HUES64 (cell line): ENCODE results near the gene ABCB10. TPM values are rescaled to one million over a fixed set of nuclear protein-coding genes. Genes with fewer than 3 reads are reported as not detected.
A peak's percentile ranks its signal among the peaks of the same experiment; 100 is the strongest.
"Not testable (repeated sequence)": the region's sequence is repeated elsewhere in the genome, so short reads cannot be mapped to it uniquely, and the experiment has no call there.

Source experiments
- H3K27ac ChIP-seq: 2 replicates; pipeline ENCODE4 v1.7.0; 2013; ENCODE audit warnings: low read depth, low read length, inconsistent platforms
- H3K27me3 ChIP-seq: 2 replicates; pipeline ENCODE4 v1.6.1; 2013; ENCODE audit warnings: mild to moderate bottlenecking, low read length; ENCODE audit not compliant: insufficient read depth
- H3K36me3 ChIP-seq: 2 replicates; pipeline ENCODE4 v1.6.1; 2013; ENCODE audit warnings: mild to moderate bottlenecking, low read length; ENCODE audit not compliant: insufficient read depth
- H3K4me1 ChIP-seq: 2 replicates; pipeline ENCODE4 v1.6.1; 2013; ENCODE audit warnings: mild to moderate bottlenecking, low read length, moderate library complexity; ENCODE audit not compliant: insufficient read depth
- H3K4me3 ChIP-seq: 2 replicates; pipeline ENCODE4 v1.5.1; 2013; ENCODE audit warnings: mild to moderate bottlenecking, low read length, moderate library complexity
- H3K9ac ChIP-seq: 2 replicates; pipeline ENCODE4 v1.6.1; 2013; ENCODE audit warnings: mild to moderate bottlenecking, low read depth, low read length
- H3K9me3 ChIP-seq: 2 replicates; pipeline ENCODE4 v1.6.1; 2013; ENCODE audit warnings: low read depth, low read length; ENCODE audit not compliant: insufficient read depth
- WGBS: fragments of 150-250, 120-280 bp; methylation state at CpG from one replicate; pipeline ENCODE4 v1.1.7; 2013; ENCODE audit warnings: missing lambda C conversion rate; 5-methylcytosine and 5-hydroxymethylcytosine counted together
- polyA plus RNA-seq, 2 experiments: library from polyadenylated mRNA; stranded (reverse); fragments of 50-300 nt; gene quantifications; one replicate each; pipeline ENCODE4 v1.2.3, GENCODE V29; 2013

ABCB10 gene
- 8.1 TPM for polyA plus RNA-seq (2013, experiment 1 of 2)
- polyA plus RNA-seq (2013, experiment 2 of 2) = 8.9 TPM

DNA sequence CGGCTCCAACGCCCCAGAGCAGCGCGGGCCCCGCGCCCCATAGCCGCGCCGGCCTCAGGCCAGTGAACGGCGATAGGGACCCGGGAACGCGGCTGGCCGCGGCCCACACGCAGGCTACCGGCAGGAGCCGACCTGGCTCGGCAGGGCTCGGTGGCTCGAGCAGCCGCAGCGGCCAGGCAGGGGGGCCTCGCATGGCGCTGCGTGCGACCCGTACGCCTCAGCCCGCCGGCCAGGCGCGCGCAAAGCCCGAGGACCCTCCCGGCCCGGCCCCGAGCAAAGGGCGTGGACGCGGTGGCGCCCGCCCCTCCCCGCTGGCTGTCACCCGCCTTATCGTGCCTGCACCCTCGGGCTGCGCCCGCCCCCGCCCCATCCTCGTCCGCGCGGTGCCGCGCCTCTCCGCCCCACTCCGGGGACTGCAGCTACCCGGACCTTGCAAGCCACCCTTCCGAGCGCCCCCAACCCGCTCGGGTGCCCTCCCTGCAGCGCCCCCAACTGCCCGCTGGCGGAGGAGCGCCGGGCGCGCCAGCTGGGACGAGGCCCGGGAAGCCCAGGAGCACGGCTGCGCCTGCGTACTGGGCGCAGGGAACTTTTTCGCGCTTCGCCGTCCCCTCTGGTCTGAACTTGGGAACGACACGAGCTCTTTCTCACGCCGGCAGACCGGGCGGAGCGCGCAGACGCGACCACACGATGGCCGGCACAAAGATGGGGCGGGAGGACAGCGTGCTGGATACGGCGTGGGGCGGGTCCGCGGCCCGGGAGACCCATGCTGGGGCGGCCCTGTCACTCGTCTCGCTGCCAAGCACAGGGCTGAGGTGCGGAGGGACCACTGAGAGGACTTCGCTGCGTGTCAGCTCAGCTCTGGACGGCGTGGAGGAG, at the start of gene ABCB10:
Gene ABCB10, minus strand, starts transcription at position 248 of the 876 bp plus-strand sequence. Its CDS starts 55 bp downstream, at position 193.
- Histone ChIP-seq H3K27ac (peak within 1 kb of the TSS; percentile 51; the same call in 1 of the 2 replicates), H3K9me3 (no peaks in the 10 kb centered on the region), H3K4me3 (peak within 1 kb of the TSS; percentile 87), H3K36me3 (no peaks in the 10 kb centered on the region), H3K9ac (peak within 1 kb of the TSS; percentile 77), H3K27me3 (peaks cover 10% of the 10 kb centered on the region; the same call in 1 of the 2 replicates), H3K4me1 (peaks cover 17% of the 10 kb centered on the region)
- under 1% methylated on average over 109 of the region's 109 CpGs for WGBS

DNA sequence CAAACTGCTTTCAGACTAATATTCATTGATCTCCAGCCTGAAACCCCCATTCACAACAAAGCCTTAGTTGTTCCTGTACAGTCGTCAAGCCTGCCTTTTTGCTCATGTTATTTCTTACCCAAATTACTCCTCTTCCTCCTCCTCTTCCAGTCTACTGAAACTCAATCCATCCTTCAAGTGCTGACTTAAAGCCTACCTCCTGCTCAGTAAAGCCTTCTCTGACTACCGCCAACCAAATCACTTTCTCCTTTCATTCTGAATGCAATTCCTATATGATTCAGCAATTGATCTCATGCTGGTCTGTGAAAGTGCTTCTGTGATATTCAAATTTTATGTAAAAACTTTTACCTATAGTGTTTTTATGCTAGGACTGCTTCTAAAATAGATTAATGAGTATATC, 48.9 kb upstream of the ABCB10 start:
- Histone ChIP-seq H3K9ac (no peak overlapping the region), H3K27me3 (no peaks in the 10 kb centered on the region), H3K9me3 (no peaks in the 10 kb centered on the region), H3K4me1 (no peaks in the 10 kb centered on the region), H3K27ac (no peak overlapping the region), H3K36me3 (peaks cover 95% of the 10 kb centered on the region), H3K4me3 (no peak overlapping the region)
- 75% methylated on average over 2 of the region's 2 CpGs for WGBS

DNA sequence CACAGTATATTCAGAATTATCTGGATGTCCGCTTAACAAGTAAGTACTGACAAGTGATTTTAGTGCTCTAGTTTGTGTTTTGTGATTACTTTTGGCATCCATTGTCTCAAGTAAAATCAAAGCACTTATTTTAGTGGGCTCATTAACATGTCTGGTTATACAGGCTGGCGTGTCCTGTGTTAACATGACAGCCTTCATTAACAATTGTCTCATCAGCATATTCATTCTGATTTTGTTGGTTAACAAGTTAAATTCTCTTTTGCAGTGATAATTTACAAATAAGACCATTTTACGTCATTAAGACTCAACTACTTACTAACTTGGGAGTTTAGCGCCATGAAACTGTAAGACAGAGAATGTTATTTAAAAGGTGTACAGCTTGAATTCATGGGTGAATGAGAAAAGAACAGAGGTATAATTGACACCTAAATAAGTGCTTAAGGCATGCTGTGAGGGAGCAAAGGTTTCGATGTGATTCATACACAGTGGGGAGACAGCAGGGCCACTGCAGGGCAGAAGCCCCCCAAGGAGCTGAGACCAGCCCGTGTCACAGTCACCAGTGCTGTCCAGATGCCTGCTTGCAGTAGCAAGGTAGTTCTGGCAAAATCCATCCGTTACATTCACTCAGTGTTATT, 45.0 kb upstream of the ABCB10 start:
- peaks cover 4% of the 10 kb centered on the region; the same call in 1 of the 2 replicates for H3K4me1 ChIP-seq
- H3K27ac ChIP-seq = no peak overlapping the region
- no peak overlapping the region for H3K4me3 ChIP-seq
- H3K27me3 ChIP-seq = no peaks in the 10 kb centered on the region
- peaks cover 89% of the 10 kb centered on the region for H3K36me3 ChIP-seq
- no peaks in the 10 kb centered on the region for H3K9me3 ChIP-seq
- WGBS = 94% methylated on average over 5 of the region's 7 CpGs
- no peak overlapping the region for H3K9ac ChIP-seq

DNA sequence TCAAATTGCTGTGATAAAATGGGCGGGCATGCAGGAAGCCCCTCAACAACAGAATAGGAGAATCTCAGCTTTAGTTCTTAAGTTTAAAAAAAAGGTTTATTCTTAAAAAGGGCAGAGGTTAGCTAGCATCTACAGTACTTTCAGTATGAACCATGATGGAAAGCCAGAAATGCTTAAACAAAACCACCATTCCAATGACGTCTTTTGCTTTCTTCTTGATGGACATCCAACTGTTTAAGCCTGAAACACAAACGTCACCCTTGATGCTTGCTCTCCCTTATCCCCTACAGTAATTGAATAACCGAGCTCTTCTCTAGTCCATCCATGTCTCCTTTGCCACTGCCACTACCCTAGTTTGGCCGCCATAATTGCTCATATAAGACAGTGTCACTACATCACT, 41.7 kb upstream of the ABCB10 start:
- H3K9me3 ChIP-seq = no peaks in the 10 kb centered on the region
- 88% methylated on average over 5 of the region's 5 CpGs for WGBS
- H3K27ac ChIP-seq = no peak overlapping the region
- H3K27me3 ChIP-seq = no peaks in the 10 kb centered on the region
- H3K4me1 ChIP-seq = peaks cover 4% of the 10 kb centered on the region; the same call in 1 of the 2 replicates
- H3K36me3 ChIP-seq = peaks cover 67% of the 10 kb centered on the region
- H3K9ac ChIP-seq = no peak overlapping the region
- H3K4me3 ChIP-seq = no peak overlapping the region

DNA sequence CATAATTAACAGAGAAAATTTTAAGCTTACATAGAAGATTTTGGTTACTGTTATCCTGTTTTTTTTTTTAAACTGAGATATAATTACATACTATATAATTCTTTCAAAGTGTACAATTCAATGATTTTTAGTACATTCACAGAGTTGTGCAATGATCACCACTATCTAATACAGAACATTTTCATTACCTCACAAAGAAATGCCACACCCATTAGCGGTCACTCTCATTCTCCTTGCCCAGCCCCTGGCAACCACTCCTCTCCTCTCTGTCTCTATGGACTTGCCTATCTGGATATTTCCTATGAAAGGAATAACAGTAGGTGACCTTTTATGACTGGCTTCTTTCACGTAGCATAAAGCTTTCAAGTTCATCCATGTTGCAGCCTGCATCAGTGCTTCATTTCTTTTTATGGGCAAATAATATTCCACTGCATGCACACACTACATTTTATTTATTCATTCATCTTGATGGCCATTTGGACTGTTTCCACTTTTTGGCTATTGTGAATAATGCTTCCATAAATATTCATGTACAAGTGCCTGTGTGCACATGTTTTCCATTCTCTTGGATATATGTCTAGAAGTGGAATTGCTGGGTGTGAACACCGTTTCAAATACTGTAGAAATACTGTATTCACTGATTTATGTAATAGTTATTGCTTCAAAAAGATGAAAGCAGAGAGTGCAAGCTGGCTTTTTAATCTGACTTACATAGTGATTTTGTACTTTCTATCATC, 40.9 kb upstream of the ABCB10 start:
- Histone ChIP-seq H3K9me3 (no peaks in the 10 kb centered on the region), H3K27ac (no peak overlapping the region), H3K4me3 (no peak overlapping the region), H3K27me3 (no peaks in the 10 kb centered on the region), H3K9ac (no peak overlapping the region), H3K4me1 (peaks cover 4% of the 10 kb centered on the region; the same call in 1 of the 2 replicates), H3K36me3 (peaks cover 66% of the 10 kb centered on the region)
- 91% methylated on average over 3 of the region's 3 CpGs for WGBS

DNA sequence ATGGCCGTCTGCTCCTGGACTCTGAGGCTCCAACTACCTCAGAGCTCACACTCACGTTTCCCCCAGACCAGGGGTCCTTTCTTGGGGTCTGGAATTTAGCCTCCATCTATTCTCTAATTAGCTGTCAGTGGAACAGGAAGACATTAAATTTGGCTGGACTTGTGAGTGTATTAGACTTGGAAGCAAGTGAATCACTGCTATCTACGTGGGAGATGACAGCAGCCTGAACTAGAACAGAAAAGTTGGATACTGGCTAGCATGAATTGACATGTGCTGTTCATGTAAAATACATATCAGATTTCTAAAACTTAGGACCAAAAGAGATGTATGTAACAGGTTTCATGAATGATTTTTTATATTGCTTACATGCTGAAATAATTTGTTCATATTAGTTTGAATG, 39.4 kb upstream of the ABCB10 start:
- Histone ChIP-seq H3K27ac (no peak overlapping the region), H3K4me3 (no peak overlapping the region), H3K4me1 (peaks cover 4% of the 10 kb centered on the region; the same call in 1 of the 2 replicates), H3K36me3 (peaks cover 65% of the 10 kb centered on the region), H3K9ac (no peak overlapping the region), H3K9me3 (no peaks in the 10 kb centered on the region), H3K27me3 (no peaks in the 10 kb centered on the region)
- WGBS = 91% methylated on average over 3 of the region's 3 CpGs

DNA sequence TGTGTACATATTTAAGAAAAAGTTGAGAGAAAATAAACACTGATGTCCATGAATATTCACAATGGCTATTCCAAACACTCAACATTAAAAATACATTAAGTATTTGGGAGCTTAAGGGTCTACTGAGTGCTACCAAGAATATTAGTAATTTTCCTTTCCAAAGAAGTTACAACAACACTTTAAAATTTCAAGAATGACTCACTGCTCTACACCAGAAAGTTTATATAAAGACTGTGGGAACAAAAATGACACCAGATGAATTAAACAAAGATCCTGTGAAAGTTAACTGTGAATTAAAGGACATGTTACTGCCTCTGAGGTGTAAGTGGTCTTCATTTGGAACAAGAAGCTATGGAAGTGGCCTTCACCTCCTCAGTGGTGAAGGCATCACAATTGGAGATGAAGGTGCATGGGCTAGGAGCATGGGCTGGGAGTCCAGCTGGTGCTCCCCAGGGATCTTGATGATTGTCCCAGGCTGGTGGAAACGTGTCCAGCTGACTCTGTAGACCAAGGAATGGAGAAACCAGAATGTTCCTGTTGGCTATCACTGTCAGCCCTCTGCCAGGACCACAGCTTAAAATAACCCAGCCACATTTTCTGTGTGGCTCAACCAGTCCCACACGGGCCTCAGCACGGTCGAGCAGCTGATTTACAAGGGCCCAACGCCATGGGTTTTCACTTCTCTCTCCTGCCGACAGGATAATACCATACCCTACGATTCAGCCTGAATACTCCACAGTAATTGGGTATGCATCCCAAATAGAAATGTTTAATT, 38.6 kb upstream of the ABCB10 start:
- Histone ChIP-seq H3K27ac (no peak overlapping the region), H3K9me3 (no peaks in the 10 kb centered on the region), H3K27me3 (no peaks in the 10 kb centered on the region), H3K36me3 (peaks cover 58% of the 10 kb centered on the region), H3K9ac (no peak overlapping the region), H3K4me1 (peaks cover 4% of the 10 kb centered on the region; the same call in 1 of the 2 replicates), H3K4me3 (no peak overlapping the region)
- 95% methylated on average over 6 of the region's 7 CpGs for WGBS

DNA sequence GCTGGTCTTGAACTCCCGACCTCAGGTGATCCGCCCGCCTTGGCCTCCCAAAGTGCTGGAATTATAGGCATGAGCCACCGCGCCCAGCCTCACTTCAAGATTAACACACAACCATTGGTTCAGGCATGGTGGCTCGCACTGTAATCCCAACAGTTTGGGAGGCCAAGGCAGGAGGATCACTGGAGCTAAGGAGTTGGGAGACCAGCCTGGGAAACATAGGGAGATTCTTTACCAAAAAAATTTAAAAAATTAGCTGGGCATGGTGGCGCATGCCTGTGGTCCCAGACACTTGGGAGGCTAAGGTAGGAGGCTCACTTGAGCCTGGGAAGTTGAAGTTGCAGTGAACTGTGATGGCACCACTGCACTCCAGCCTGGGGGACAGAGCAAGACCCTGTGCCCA, 37.4 kb upstream of the ABCB10 start:
- 93% methylated on average over 7 of the region's 7 CpGs for WGBS
- H3K27ac ChIP-seq, H3K9ac ChIP-seq, H3K27me3 ChIP-seq, H3K9me3 ChIP-seq, H3K4me3 ChIP-seq, H3K4me1 ChIP-seq: not testable (repeated sequence)
- H3K36me3 ChIP-seq = peaks cover 45% of the 10 kb centered on the region

DNA sequence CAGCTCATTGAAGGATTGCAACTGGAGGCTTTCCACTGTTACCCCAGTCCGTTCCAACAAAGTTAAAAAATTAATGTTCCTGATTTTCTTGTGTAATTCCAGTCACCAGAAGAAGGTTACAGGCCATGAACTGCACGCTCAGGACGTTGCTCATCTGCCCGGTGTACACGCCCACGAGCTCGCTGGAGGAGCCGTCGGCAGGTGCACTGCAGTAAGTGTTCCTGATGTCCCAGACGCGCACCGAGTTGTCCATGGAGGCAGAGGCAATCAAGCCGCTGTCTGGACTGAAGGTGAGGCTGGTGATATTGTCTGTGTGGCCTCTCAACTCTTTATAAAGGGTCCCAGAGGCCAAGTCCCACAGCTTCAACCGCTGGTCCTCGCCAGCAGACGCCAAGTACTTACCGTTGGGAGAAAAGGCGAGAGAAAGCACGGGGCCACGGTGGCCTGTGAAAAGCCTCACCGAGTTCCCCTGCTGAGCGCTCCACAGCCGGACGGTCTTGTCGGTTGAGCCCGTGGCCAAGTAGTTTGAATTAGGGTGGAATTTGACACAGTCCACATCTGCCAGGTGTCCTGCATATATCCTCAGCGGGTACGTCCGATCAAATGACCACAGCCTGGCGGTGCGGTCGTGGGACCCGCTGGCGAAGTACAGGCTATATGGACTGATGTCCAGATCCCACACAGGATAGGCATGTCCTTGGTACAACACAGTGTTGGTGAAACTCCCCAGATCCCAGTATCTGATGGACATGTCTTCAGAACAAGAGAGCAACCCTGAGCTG, 35.9 kb upstream of the ABCB10 start:
- H3K9me3 ChIP-seq = no peaks in the 10 kb centered on the region
- H3K27me3 ChIP-seq = no peaks in the 10 kb centered on the region
- no peaks in the 10 kb centered on the region for H3K4me1 ChIP-seq
- 96% methylated on average over 34 of the region's 34 CpGs for WGBS
- H3K4me3 ChIP-seq = no peak overlapping the region
- no peak overlapping the region for H3K27ac ChIP-seq
- H3K36me3 ChIP-seq = peaks cover 31% of the 10 kb centered on the region
- H3K9ac ChIP-seq = no peak overlapping the region

DNA sequence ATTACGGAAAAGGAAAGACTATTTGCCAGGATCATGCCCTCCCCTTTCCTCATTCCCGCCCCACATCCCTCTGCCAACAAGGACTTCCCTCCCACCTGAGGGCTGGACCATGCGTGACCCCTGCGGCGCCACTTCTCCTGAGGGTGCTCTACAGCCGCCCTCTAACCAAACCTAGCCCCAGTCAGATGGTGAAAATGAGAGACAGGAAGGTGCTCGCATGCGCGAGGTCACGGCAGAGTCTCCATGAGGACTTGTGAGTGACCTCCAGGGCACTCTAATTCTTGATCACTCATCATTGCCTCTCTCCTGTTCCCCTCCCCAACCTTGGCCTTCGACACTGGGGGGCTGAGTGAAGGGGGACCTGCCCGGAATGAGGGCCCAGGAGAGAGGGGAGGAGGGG, 35.3 kb upstream of the ABCB10 start:
- 92% methylated on average over 12 of the region's 12 CpGs for WGBS
- Histone ChIP-seq H3K36me3 (peaks cover 27% of the 10 kb centered on the region), H3K27me3 (no peaks in the 10 kb centered on the region)

More for the DNA sequence above, 35.3 kb upstream of the ABCB10 start:
- no peak overlapping the region for H3K4me3 ChIP-seq
- H3K9ac ChIP-seq = no peak overlapping the region
- H3K4me1 ChIP-seq = no peaks in the 10 kb centered on the region
- no peak overlapping the region for H3K27ac ChIP-seq
- no peaks in the 10 kb centered on the region for H3K9me3 ChIP-seq
